ENCODE results near the gene ARHGAP4.

Gene ARHGAP4

DNA sequence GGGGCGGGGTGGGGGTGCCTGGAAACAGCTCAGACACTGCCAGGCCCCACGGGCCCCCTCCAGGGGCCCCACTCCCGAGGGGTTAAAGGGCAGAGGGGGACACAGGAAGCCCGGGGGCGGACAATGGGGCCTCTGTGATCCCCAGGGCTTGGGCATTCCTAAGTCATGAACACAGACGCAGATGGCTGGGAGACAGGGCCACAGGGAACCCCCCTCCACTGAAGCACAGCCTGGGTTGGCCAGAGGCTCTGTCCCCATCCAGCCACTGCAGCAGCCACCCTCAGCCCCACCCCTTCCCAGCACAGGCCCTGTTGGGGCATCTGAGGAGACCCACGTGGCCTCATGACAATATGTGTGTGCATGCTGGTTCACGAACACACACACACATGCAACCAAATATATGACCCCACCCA, 44.0 kb downstream of the ARHGAP4 start:
- DNase-seq (ENCODE audit: low read depth in 1 of 2, low spot score in 1 of 2): no peak
- TF ChIP-seq, protein P1, sequence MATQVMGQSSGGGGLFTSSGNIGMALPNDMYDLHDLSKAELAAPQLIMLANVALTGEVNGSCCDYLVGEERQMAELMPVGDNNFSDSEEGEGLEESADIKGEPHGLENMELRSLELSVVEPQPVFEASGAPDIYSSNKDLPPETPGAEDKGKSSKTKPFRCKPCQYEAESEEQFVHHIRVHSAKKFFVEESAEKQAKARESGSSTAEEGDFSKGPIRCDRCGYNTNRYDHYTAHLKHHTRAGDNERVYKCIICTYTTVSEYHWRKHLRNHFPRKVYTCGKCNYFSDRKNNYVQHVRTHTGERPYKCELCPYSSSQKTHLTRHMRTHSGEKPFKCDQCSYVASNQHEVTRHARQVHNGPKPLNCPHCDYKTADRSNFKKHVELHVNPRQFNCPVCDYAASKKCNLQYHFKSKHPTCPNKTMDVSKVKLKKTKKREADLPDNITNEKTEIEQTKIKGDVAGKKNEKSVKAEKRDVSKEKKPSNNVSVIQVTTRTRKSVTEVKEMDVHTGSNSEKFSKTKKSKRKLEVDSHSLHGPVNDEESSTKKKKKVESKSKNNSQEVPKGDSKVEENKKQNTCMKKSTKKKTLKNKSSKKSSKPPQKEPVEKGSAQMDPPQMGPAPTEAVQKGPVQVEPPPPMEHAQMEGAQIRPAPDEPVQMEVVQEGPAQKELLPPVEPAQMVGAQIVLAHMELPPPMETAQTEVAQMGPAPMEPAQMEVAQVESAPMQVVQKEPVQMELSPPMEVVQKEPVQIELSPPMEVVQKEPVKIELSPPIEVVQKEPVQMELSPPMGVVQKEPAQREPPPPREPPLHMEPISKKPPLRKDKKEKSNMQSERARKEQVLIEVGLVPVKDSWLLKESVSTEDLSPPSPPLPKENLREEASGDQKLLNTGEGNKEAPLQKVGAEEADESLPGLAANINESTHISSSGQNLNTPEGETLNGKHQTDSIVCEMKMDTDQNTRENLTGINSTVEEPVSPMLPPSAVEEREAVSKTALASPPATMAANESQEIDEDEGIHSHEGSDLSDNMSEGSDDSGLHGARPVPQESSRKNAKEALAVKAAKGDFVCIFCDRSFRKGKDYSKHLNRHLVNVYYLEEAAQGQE (IDR thresholded peaks at IDR 0.05; ENCODE audit: insufficient replicate concordance, low read depth): no peak
- TF ChIP-seq CTCF (IDR thresholded peaks at IDR 0.05; ENCODE audit: insufficient read depth, low read length) (no peak), GABPA (IDR thresholded peaks at IDR 0.05; ENCODE audit: low read depth) (no peak), POLR2AphosphoS5 (IDR thresholded peaks at IDR 0.05; ENCODE audit: low read depth) (no peak), SPI1 (IDR thresholded peaks at IDR 0.05; ENCODE audit: borderline replicate concordance, low read depth) (no peak)
- peaks cover 16% of the 10 kb centered on the region for H3K27me3 ChIP-seq (ENCODE audit: insufficient read depth, poor library complexity, severe bottlenecking)
- no peak overlapping the region for H3K4me3 ChIP-seq (replicated peaks; ENCODE audit: insufficient read depth, low read length)
- no peak overlapping the region for H3K27ac ChIP-seq (replicated peaks)

GRCh38 chrX:153881281-153881680, 44.8 kb downstream of the ARHGAP4 start:
- no peak overlapping the region for H3K27ac ChIP-seq (replicated peaks)
- H3K4me3 ChIP-seq (replicated peaks; ENCODE audit: insufficient read depth, low read length): no peak overlapping the region
- TF ChIP-seq, protein P1 (IDR thresholded peaks at IDR 0.05; ENCODE audit: insufficient replicate concordance, low read depth): no peak
- no peak for TF ChIP-seq POLR2AphosphoS5 (IDR thresholded peaks at IDR 0.05; ENCODE audit: low read depth)
- TF ChIP-seq GABPA (IDR thresholded peaks at IDR 0.05; ENCODE audit: low read depth): no peak
- no peak for TF ChIP-seq SPI1 (IDR thresholded peaks at IDR 0.05; ENCODE audit: borderline replicate concordance, low read depth)
- TF ChIP-seq CTCF (IDR thresholded peaks at IDR 0.05; ENCODE audit: insufficient read depth, low read length): no peak
- H3K27me3 ChIP-seq (ENCODE audit: insufficient read depth, poor library complexity, severe bottlenecking): peaks cover 12% of the 10 kb centered on the region
- no peak for DNase-seq (ENCODE audit: low read depth in 1 of 2, low spot score in 1 of 2)

DNA sequence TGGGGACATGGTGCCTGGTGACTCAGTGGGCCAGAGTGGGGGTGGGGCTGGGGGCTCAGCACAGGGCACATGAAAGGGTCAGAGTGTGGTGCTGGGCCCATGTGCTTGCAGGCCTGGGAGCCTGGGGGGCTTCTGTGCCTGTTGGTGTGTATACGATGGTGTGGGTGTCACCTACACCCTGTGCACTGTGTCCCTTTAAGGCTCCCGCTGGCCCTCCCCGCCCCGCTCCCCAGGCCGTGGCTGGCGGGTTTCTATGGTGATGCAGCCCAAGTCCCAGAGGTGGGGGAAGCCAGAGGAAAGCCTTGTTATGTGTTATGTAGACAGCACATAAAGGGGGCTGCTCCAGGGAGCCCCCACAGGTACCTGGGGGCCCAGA, 45.6 kb downstream of the ARHGAP4 start:
- H3K27me3 ChIP-seq (ENCODE audit: insufficient read depth, poor library complexity, severe bottlenecking): peaks cover 10% of the 10 kb centered on the region
- DNase-seq (ENCODE audit: low read depth in 1 of 2, low spot score in 1 of 2): no peak
- TF ChIP-seq, protein P1 (IDR thresholded peaks at IDR 0.05; ENCODE audit: insufficient replicate concordance, low read depth): no peak
- TF ChIP-seq CTCF (IDR thresholded peaks at IDR 0.05; ENCODE audit: insufficient read depth, low read length) (no peak), GABPA (IDR thresholded peaks at IDR 0.05; ENCODE audit: low read depth) (no peak), SPI1 (IDR thresholded peaks at IDR 0.05; ENCODE audit: borderline replicate concordance, low read depth) (no peak), POLR2AphosphoS5 (IDR thresholded peaks at IDR 0.05; ENCODE audit: low read depth) (no peak)
- no peak overlapping the region for H3K4me3 ChIP-seq (replicated peaks; ENCODE audit: insufficient read depth, low read length)
- H3K27ac ChIP-seq (replicated peaks): no peak overlapping the region
